OCI-LY3 (cell line): Measurements from ENCODE around the gene HS2ST1.

Source experiments
- H2AFZ ChIP-seq: fragments of 200-600, 300-600 bp; shearing (Covaris generic); 2 replicates; pipeline ENCODE4 v1.6.0; 2014; ENCODE audit warnings: antibody characterized with exemption, low read depth, low read length
- H3K27ac ChIP-seq: fragments of 200-600, 300-600 bp; sonication (generic); 2 replicates; pipeline ENCODE4 v1.5.1; 2014; ENCODE audit warnings: mild to moderate bottlenecking, low read length, moderate library complexity, mixed read lengths
- H3K27me3 ChIP-seq: fragments of 200-600, 300-600 bp; sonication (generic); 2 replicates; pipeline ENCODE4 v1.6.1; 2014; ENCODE audit warnings: low read depth, low read length, mixed read lengths
- H3K36me3 ChIP-seq: fragments of 200-600, 300-600 bp; sonication (generic); replicated peaks from 2 replicates; pipeline ENCODE3; 2014; ENCODE audit warnings: low read depth, low read length, mixed read lengths
- H3K4me1 ChIP-seq: fragments of 300-600, 200-600 bp; sonication (generic); 2 replicates; pipeline ENCODE4 v1.6.1; 2014; ENCODE audit warnings: low read length, mixed read lengths
- H3K4me2 ChIP-seq: fragments of 200-600, 300-600 bp; sonication (generic); 2 replicates; pipeline ENCODE4 v1.6.1; 2014; ENCODE audit warnings: low read length, mixed read lengths
- H3K4me3 ChIP-seq: fragments of 300-600, 200-600 bp; sonication (generic); 2 replicates; pipeline ENCODE4 v1.5.1; 2014; ENCODE audit warnings: antibody characterized with exemption, mild to moderate bottlenecking, low read length, moderate library complexity
- H3K79me2 ChIP-seq: fragments of 300-600, 200-600 bp; shearing (Covaris generic); 2 replicates; pipeline ENCODE4 v1.6.1; 2014; ENCODE audit warnings: mild to moderate bottlenecking, low read length, mixed read lengths
- H3K9ac ChIP-seq: fragments of 300-600, 200-600 bp; shearing (Covaris generic); 2 replicates; pipeline ENCODE4 v1.6.0; 2014; ENCODE audit warnings: mild to moderate bottlenecking, low read length, moderate library complexity
- H3K9me3 ChIP-seq: fragments of 200-600, 300-600 bp; shearing (Covaris generic); 2 replicates; pipeline ENCODE4 v1.6.1; 2014; ENCODE audit warnings: low read length, mixed read lengths; ENCODE audit not compliant: insufficient read depth
- H4K20me1 ChIP-seq: fragments of 200-600, 300-600 bp; sonication (generic); 2 replicates; pipeline ENCODE4 v1.6.1; 2016; ENCODE audit warnings: low read length, mixed read lengths; ENCODE audit not compliant: insufficient read depth
- CTCF ChIP-seq: fragments of 200-600, 300-600 bp; sonication (generic); IDR thresholded peaks from 2 replicates; pipeline ENCODE4 v1.5.1; 2014; ENCODE audit warnings: antibody characterized with exemption, low read length, low read depth
- EZH2phosphoT487 ChIP-seq: fragments of 200-600 bp; shearing (Covaris generic); IDR thresholded peaks from 2 replicates; pipeline ENCODE4 v1.6.1; 2018; ENCODE audit warnings: antibody characterized with exemption, mixed run types, low read depth

HS2ST1 gene

GRCh38 chr1:87053446-87053845 lies 139.0 kb downstream of the HS2ST1 start:
- Histone ChIP-seq H3K27me3 (no peaks in the 10 kb centered on the region), H3K9ac (no peak overlapping the region), H3K9me3 (no peaks in the 10 kb centered on the region), H3K4me1 (peaks cover 58% of the 10 kb centered on the region), H4K20me1 (no peaks in the 10 kb centered on the region), H3K27ac (no peak overlapping the region), H3K79me2 (peaks cover 76% of the 10 kb centered on the region), H2AFZ (no peak overlapping the region), H3K4me3 (no peak overlapping the region), H3K4me2 (no peak overlapping the region), H3K36me3 (peaks cover 20% of the 10 kb centered on the region)
- TF ChIP-seq EZH2phosphoT487 (no peak), CTCF (no peak)

GRCh38 chr1:87056974-87057373 lies 142.5 kb downstream of the HS2ST1 start:
- peaks cover 84% of the 10 kb centered on the region for H3K79me2 ChIP-seq
- H3K36me3 ChIP-seq = peaks cover 18% of the 10 kb centered on the region
- TF ChIP-seq CTCF (no peak), EZH2phosphoT487 (no peak)
- H4K20me1 ChIP-seq = no peaks in the 10 kb centered on the region
- H3K27ac ChIP-seq = peak overlapping the region; percentile 100
- no peaks in the 10 kb centered on the region for H3K9me3 ChIP-seq
- H3K4me3 ChIP-seq = peak overlapping the region; percentile 60
- no peaks in the 10 kb centered on the region for H3K27me3 ChIP-seq
- peak overlapping the region; percentile 74 for H3K4me2 ChIP-seq
- H3K4me1 ChIP-seq = peaks cover 83% of the 10 kb centered on the region
- H2AFZ ChIP-seq = no peak overlapping the region
- H3K9ac ChIP-seq = peak overlapping the region; percentile 64

- H2AFZ ChIP-seq = no peak overlapping the region
- H3K4me1 ChIP-seq = peaks cover 77% of the 10 kb centered on the region
- peak overlapping the region; percentile 100 for H3K27ac ChIP-seq
- TF ChIP-seq EZH2phosphoT487 (no peak), CTCF (no peak)
- H3K9ac ChIP-seq = peak overlapping the region; percentile 71
- H3K9me3 ChIP-seq = peaks cover 11% of the 10 kb centered on the region; the same call in 1 of the 2 replicates
- peaks cover 29% of the 10 kb centered on the region for H3K36me3 ChIP-seq
- peaks cover 84% of the 10 kb centered on the region for H3K79me2 ChIP-seq
- H3K4me2 ChIP-seq = peak overlapping the region; percentile 76
- no peaks in the 10 kb centered on the region for H3K27me3 ChIP-seq
- H3K4me3 ChIP-seq = peak overlapping the region; percentile 75
- no peaks in the 10 kb centered on the region for H4K20me1 ChIP-seq
These were observed 143.9 kb downstream of the HS2ST1 start for GRCh38 chr1:87058343-87058649.

- Histone ChIP-seq H3K27ac (peak overlapping the region; percentile 49), H2AFZ (no peak overlapping the region)
- TF ChIP-seq EZH2phosphoT487 = no peak
- no peak for TF ChIP-seq CTCF
These were observed 147.3 kb downstream of the HS2ST1 start for GRCh38 chr1:87061742-87062156.

More at GRCh38 chr1:87061742-87062156, 147.3 kb downstream of the HS2ST1 start:
- Histone ChIP-seq H3K4me1 (peaks cover 66% of the 10 kb centered on the region), H3K36me3 (peaks cover 16% of the 10 kb centered on the region), H3K27me3 (no peaks in the 10 kb centered on the region), H4K20me1 (no peaks in the 10 kb centered on the region), H3K9me3 (peaks cover 11% of the 10 kb centered on the region; the same call in 1 of the 2 replicates), H3K4me2 (peak overlapping the region; percentile 24), H3K4me3 (0 out of 2 replicates have a peak overlapping the region, but pooled peaks have one; percentile 2), H3K9ac (no peak overlapping the region), H3K79me2 (peaks cover 80% of the 10 kb centered on the region)
